ENCODE data around the gene BRD1.

The BRD1 gene

GRCh38 chr22:49869086-49869830, 41.6 kb upstream of the BRD1 start:
- TF ChIP-seq EGR1 (IDR thresholded peaks at IDR 0.05) (no peak), EP300 (IDR thresholded peaks at IDR 0.05; ENCODE audit: borderline replicate concordance) (no peak), REST (IDR thresholded peaks at IDR 0.05; ENCODE audit: low read depth) (no peak), FOXM1 (IDR thresholded peaks at IDR 0.05; ENCODE audit: borderline replicate concordance, low read depth) (no peak), TCF12 (IDR thresholded peaks at IDR 0.05; ENCODE audit: low read depth) (no peak), NFIC (IDR thresholded peaks at IDR 0.05) (no peak), CREB1 (IDR thresholded peaks at IDR 0.05; ENCODE audit: low read depth) (no peak), TAF1 (IDR thresholded peaks at IDR 0.05; ENCODE audit: low read depth) (no peak), YY1 (IDR thresholded peaks at IDR 0.05; ENCODE audit: low read depth) (no peak), TEAD4 (IDR thresholded peaks at IDR 0.05) (no peak), CEBPB (IDR thresholded peaks at IDR 0.05) (no peak), ZBTB7A (IDR thresholded peaks at IDR 0.05; ENCODE audit: low read depth) (no peak), RAD21 (IDR thresholded peaks at IDR 0.05; ENCODE audit: low read depth) (no peak)
- TF ChIP-seq, protein P1, sequence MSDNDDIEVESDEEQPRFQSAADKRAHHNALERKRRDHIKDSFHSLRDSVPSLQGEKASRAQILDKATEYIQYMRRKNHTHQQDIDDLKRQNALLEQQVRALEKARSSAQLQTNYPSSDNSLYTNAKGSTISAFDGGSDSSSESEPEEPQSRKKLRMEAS (IDR thresholded peaks at IDR 0.05) = no peak
- TF ChIP-seq, protein P2, sequence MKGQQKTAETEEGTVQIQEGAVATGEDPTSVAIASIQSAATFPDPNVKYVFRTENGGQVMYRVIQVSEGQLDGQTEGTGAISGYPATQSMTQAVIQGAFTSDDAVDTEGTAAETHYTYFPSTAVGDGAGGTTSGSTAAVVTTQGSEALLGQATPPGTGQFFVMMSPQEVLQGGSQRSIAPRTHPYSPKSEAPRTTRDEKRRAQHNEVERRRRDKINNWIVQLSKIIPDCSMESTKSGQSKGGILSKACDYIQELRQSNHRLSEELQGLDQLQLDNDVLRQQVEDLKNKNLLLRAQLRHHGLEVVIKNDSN (IDR thresholded peaks at IDR 0.05) = no peak

- TF ChIP-seq REST (IDR thresholded peaks at IDR 0.05; ENCODE audit: low read depth) (no peak), RAD21 (IDR thresholded peaks at IDR 0.05; ENCODE audit: low read depth) (no peak), TEAD4 (IDR thresholded peaks at IDR 0.05) (no peak), ZBTB7A (IDR thresholded peaks at IDR 0.05; ENCODE audit: low read depth) (no peak), TAF1 (IDR thresholded peaks at IDR 0.05; ENCODE audit: low read depth) (no peak), EP300 (IDR thresholded peaks at IDR 0.05; ENCODE audit: borderline replicate concordance) (no peak), FOXM1 (IDR thresholded peaks at IDR 0.05; ENCODE audit: borderline replicate concordance, low read depth) (no peak), YY1 (IDR thresholded peaks at IDR 0.05; ENCODE audit: low read depth) (no peak), EGR1 (IDR thresholded peaks at IDR 0.05) (no peak), CREB1 (IDR thresholded peaks at IDR 0.05; ENCODE audit: low read depth) (no peak), CEBPB (IDR thresholded peaks at IDR 0.05) (no peak), NFIC (IDR thresholded peaks at IDR 0.05) (no peak), TCF12 (IDR thresholded peaks at IDR 0.05; ENCODE audit: low read depth) (no peak)
- TF ChIP-seq, protein P2 (IDR thresholded peaks at IDR 0.05) = no peak
- TF ChIP-seq, protein P1 (IDR thresholded peaks at IDR 0.05) = no peak
Measured at GRCh38 chr22:49867303-49868265, 39.9 kb upstream of the BRD1 start.

DNA sequence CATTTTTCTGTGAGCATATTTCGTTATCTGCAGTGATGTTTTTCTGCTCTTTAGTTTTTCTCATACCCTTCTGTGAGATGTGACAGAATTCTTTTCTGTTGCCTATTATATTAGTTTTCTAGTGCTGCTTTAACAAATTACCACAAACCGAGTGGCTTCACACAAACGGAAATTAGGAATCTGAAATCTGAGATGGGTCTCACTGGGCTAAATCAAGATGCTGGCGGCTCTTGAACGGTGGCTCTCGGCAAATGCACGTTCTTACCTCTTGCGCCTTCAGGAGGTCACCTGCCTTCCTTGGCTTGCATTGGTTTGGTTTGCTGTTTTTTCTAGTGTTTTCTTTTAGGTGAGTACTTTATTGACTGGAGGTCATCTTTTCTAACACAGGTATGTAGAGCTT, 39.0 kb upstream of the BRD1 start:
- no peak for TF ChIP-seq EP300 (IDR thresholded peaks at IDR 0.05; ENCODE audit: borderline replicate concordance)
- TF ChIP-seq, protein P2 (IDR thresholded peaks at IDR 0.05) = no peak
- TF ChIP-seq TEAD4 (IDR thresholded peaks at IDR 0.05) = no peak
- TF ChIP-seq, protein P1 (IDR thresholded peaks at IDR 0.05) = no peak
- no peak for TF ChIP-seq REST (IDR thresholded peaks at IDR 0.05; ENCODE audit: low read depth)
- no peak for TF ChIP-seq NFIC (IDR thresholded peaks at IDR 0.05)
- no peak for TF ChIP-seq FOXM1 (IDR thresholded peaks at IDR 0.05; ENCODE audit: borderline replicate concordance, low read depth)
- no peak for TF ChIP-seq CREB1 (IDR thresholded peaks at IDR 0.05; ENCODE audit: low read depth)
- TF ChIP-seq YY1 (IDR thresholded peaks at IDR 0.05; ENCODE audit: low read depth) = no peak
- TF ChIP-seq RAD21 (IDR thresholded peaks at IDR 0.05; ENCODE audit: low read depth) = no peak
- no peak for TF ChIP-seq TAF1 (IDR thresholded peaks at IDR 0.05; ENCODE audit: low read depth)
- TF ChIP-seq TCF12 (IDR thresholded peaks at IDR 0.05; ENCODE audit: low read depth) = no peak
- TF ChIP-seq EGR1 (IDR thresholded peaks at IDR 0.05) = no peak
- no peak for TF ChIP-seq CEBPB (IDR thresholded peaks at IDR 0.05)
- no peak for TF ChIP-seq ZBTB7A (IDR thresholded peaks at IDR 0.05; ENCODE audit: low read depth)
